ENCODE data around the gene ACADS.

Gene ACADS

DNA sequence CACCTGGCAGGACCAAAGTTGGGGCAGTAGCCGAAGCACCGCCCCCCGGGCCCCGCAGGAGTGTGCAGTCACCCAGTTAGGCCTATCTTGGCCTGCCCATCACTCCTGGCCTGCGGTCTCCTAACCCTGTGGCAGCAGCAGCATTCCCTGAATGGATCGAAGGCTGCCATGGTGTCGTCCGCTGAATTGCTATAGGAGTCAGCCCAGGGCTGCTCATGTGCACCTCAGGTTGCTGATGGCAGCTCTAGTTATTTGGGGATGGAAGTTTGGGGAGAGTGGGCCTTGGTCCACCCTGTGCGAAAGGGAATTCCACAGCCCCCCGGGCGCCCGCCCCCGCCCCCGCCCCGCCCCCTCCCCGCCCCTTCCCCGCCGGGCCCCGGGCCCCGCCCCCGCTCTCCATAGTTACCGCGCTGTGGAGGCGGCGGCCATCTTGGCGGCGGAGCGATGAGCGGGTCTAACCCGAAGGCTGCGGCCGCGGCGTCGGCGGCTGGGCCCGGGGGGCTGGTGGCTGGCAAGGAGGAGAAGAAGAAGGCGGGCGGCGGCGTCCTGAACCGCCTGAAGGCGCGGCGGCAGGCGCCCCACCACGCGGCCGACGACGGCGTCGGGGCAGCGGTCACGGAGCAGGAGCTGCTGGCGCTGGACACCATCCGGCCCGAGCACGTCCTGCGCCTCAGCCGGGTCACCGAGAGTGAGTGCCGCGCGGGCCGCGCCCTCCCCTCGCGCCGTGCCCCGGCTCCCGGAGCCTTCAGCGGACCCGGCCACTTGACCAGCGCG is 15.4 kb upstream of the ACADS start, which contains the start of gene UNC119B:
Gene UNC119B (plus strand): TSS at position 428 of the 774 bp plus-strand sequence. CDS start 17 bp downstream, at position 445.
- peak within 1 kb of the TSS; percentile 66 for H3K4me3 ChIP-seq (ENCODE audit: low read length)
- no peak for TF ChIP-seq CTCF (IDR thresholded peaks at IDR 0.05; ENCODE audit: insufficient read depth, low read depth, low read length, missing control alignments)
- peak; percentile 52 for DNase-seq (ENCODE audit: low read depth)

- peak overlapping the region; percentile 66 for H3K4me3 ChIP-seq (ENCODE audit: low read length)
- no peak for TF ChIP-seq CTCF (IDR thresholded peaks at IDR 0.05; ENCODE audit: insufficient read depth, low read depth, low read length, missing control alignments)
- peak; percentile 17 for DNase-seq (ENCODE audit: low read depth)
Measured at GRCh38 chr12:120710805-120711296, 14.8 kb upstream of the ACADS start.

GRCh38 chr12:120711411-120711810 is 14.2 kb upstream of the ACADS start:
- peak overlapping the region; percentile 66 for H3K4me3 ChIP-seq (ENCODE audit: low read length)
- peak; percentile 21 for DNase-seq (ENCODE audit: low read depth)
- no peak for TF ChIP-seq CTCF (IDR thresholded peaks at IDR 0.05; ENCODE audit: insufficient read depth, low read depth, low read length, missing control alignments)

GRCh38 chr12:120712610-120713009 is 13.0 kb upstream of the ACADS start:
- DNase-seq (ENCODE audit: low read depth), result no peak

GRCh38 chr12:120713861-120714482 is 11.7 kb upstream of the ACADS start:
- H3K4me3 ChIP-seq (ENCODE audit: low read length), result no peak overlapping the region
- TF ChIP-seq CTCF (IDR thresholded peaks at IDR 0.05; ENCODE audit: insufficient read depth, low read depth, low read length, missing control alignments), result peak; percentile 86
- DNase-seq (ENCODE audit: low read depth), result peak; percentile 85

More at GRCh38 chr12:120712610-120713009, 13.0 kb upstream of the ACADS start:
- H3K4me3 ChIP-seq (ENCODE audit: low read length), result no peak overlapping the region
- TF ChIP-seq CTCF (IDR thresholded peaks at IDR 0.05; ENCODE audit: insufficient read depth, low read depth, low read length, missing control alignments), result no peak

DNA sequence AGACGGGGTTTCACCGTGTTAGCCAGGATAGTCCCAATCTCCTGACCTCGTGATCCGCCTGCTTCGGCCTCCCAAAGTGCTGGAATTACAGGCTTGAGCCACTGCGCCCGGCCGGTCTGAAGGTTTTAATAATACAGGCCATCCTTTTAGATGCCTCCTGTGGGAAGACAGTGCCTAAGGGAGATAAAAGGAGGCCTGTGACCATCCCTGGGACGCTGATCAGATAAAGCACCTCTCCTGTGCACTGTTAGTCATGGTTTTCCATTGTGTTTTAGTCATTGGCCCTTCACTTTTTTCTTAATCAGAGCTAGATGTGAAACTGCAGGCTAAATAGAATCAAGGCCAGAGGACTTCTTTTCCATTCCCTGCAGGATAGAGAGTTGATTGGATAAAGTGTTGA is 7.6 kb upstream of the ACADS start:
- no peak overlapping the region for H3K4me3 ChIP-seq (ENCODE audit: low read length)
- TF ChIP-seq CTCF (IDR thresholded peaks at IDR 0.05; ENCODE audit: insufficient read depth, low read depth, low read length, missing control alignments), result no peak
- no peak for DNase-seq (ENCODE audit: low read depth)
